ENCODE measurements around the gene HSPA12A. TPM values are rescaled to one million over a fixed set of nuclear protein-coding genes. Genes with fewer than 3 reads are reported as not detected.

Gene HSPA12A
- total RNA-seq, 5 donors from 2014 or later (not counting 1 experiment from before 2014, with no cell fraction given), result 0.26 to 0.89 (median 0.53) TPM

GRCh38 chr10:116766837-116767634 is 24.7 kb upstream of the HSPA12A start:
- no peaks in the 10 kb centered on the region for H3K36me3 Mint-ChIP-seq
- ATAC-seq (replicated peaks in 1 of 4) (no peak), DNase-seq (no peak)
- H3K4me3 ChIP-seq (ENCODE audit: control insufficient read depth in 1 of 2, extremely low read depth in 1 of 2, low read length in 1 of 2), result no peak overlapping the region
- H3K4me3 Mint-ChIP-seq, result no peak overlapping the region
- ChIA-PET CTCF (no interaction called here), POLR2A (no interaction called here)
- H3K4me1 Mint-ChIP-seq, result peaks cover 0 to 12% (median 4%) of the 10 kb centered on the region in 3 donors
- H3K9me3 Mint-ChIP-seq, result no peaks in the 10 kb centered on the region
- H3K27me3 Mint-ChIP-seq, result peaks cover 44 to 47% of the 10 kb centered on the region in 2 donors
- peaks cover 2 to 65% of the 10 kb centered on the region in 2 experiments for H3K27me3 ChIP-seq (replicated peaks in 1 of 2; ENCODE audit: control insufficient read depth in 2 of 2, extremely low read depth in 1 of 2, insufficient read depth in 2 of 2, low read length in 1 of 2)
- no peaks in the 10 kb centered on the region for H3K9me3 ChIP-seq
- no peaks in the 10 kb centered on the region for H3K4me1 ChIP-seq (ENCODE audit: control insufficient read depth in 1 of 2, extremely low read depth in 1 of 2, insufficient read depth in 2 of 2, low read length in 2 of 2)
- WGBS (ENCODE audit: insufficient coverage), result 29% methylated on average over 11 of the region's 13 CpGs
- no peak overlapping the region for H3K27ac Mint-ChIP-seq
- no peaks in the 10 kb centered on the region for H3K36me3 ChIP-seq (ENCODE audit: control insufficient read depth in 2 of 2, extremely low read depth in 1 of 2, insufficient read depth in 1 of 2, low read length in 1 of 2)
- no peak overlapping the region for H3K27ac ChIP-seq (ENCODE audit: low read length)

DNA sequence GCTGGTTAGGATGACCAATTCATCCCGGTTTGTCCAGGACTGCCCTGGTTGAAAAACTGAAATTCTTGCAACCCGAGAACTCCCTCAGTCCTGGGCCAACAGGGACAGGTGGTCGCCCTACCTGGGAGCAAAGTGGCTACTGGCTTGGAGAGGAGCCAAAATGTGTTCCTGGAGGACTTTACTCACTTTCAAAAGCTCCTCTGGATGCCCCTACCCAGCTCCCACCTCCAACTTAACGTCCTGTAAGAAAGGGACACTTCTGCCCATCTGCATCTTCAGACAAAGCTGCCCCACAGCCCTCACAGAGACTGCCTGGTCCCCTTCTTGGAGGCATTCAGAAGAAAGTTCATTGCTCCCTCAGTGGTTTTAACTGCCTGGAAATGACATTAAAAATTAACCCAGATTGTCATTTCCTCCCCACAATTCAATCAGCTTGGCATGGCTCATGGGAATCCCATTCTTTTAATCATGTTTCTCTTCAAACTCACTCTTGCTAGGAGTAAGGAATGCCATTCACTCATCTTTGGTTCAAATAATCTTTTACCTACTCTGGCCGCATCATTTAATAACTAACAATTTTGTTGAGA is 24.0 kb upstream of the HSPA12A start:
- Histone ChIP-seq H3K36me3 (ENCODE audit: control insufficient read depth in 2 of 2, extremely low read depth in 1 of 2, insufficient read depth in 1 of 2, low read length in 1 of 2) (no peaks in the 10 kb centered on the region), H3K9me3 (no peaks in the 10 kb centered on the region), H3K27me3 (replicated peaks in 1 of 2; ENCODE audit: control insufficient read depth in 2 of 2, extremely low read depth in 1 of 2, insufficient read depth in 2 of 2, low read length in 1 of 2) (peaks cover 2 to 62% of the 10 kb centered on the region in 2 experiments), H3K27ac (ENCODE audit: low read length) (no peak overlapping the region), H3K4me3 (ENCODE audit: control insufficient read depth in 1 of 2, extremely low read depth in 1 of 2, low read length in 1 of 2) (no peak overlapping the region), H3K4me1 (ENCODE audit: control insufficient read depth in 1 of 2, extremely low read depth in 1 of 2, insufficient read depth in 2 of 2, low read length in 2 of 2) (no peaks in the 10 kb centered on the region)
- ATAC-seq (replicated peaks in 1 of 4), result no peak
- POLR2A ChIA-PET, result no interaction called here
- 44% methylated on average over 4 of the region's 5 CpGs for WGBS (ENCODE audit: insufficient coverage)
- Mint-ChIP-seq H3K4me3 (no peak overlapping the region), H3K9me3 (no peaks in the 10 kb centered on the region), H3K36me3 (no peaks in the 10 kb centered on the region), H3K27me3 (peaks cover 45 to 48% of the 10 kb centered on the region in 2 donors), H3K27ac (no peak overlapping the region), H3K4me1 (peaks cover 0 to 12% (median 4%) of the 10 kb centered on the region in 3 donors)
- DNase-seq, result no peak
- CTCF ChIA-PET, result interaction anchor here in 1 of 2 donors (0.9 kb wide), 1 partner anchor 85 kb away, joined by 4 read pairs; no protein-coding TSS in a partner anchor

- Mint-ChIP-seq H3K27me3 (peaks cover 46 to 49% of the 10 kb centered on the region in 2 donors), H3K9me3 (no peaks in the 10 kb centered on the region), H3K4me1 (peaks cover 0 to 12% (median 4%) of the 10 kb centered on the region in 3 donors), H3K27ac (no peak overlapping the region), H3K36me3 (no peaks in the 10 kb centered on the region), H3K4me3 (no peak overlapping the region)
- ChIA-PET POLR2A (no interaction called here), CTCF (interaction anchor here in 1 of 2 donors (0.6 to 1.3 kb wide), 4 partner anchors 22 to 103 kb away, joined by 3 to 4 read pairs (median 3); no protein-coding TSS in a partner anchor)
- Histone ChIP-seq H3K4me1 (ENCODE audit: control insufficient read depth in 1 of 2, extremely low read depth in 1 of 2, insufficient read depth in 2 of 2, low read length in 2 of 2) (no peaks in the 10 kb centered on the region), H3K27me3 (replicated peaks in 1 of 2; ENCODE audit: control insufficient read depth in 2 of 2, extremely low read depth in 1 of 2, insufficient read depth in 2 of 2, low read length in 1 of 2) (peaks cover 2 to 57% of the 10 kb centered on the region in 2 experiments), H3K27ac (ENCODE audit: low read length) (no peak overlapping the region), H3K9me3 (no peaks in the 10 kb centered on the region), H3K36me3 (ENCODE audit: control insufficient read depth in 2 of 2, extremely low read depth in 1 of 2, insufficient read depth in 1 of 2, low read length in 1 of 2) (no peaks in the 10 kb centered on the region), H3K4me3 (ENCODE audit: control insufficient read depth in 1 of 2, extremely low read depth in 1 of 2, low read length in 1 of 2) (no peak overlapping the region)
- 90% methylated on average over 5 of the region's 10 CpGs for WGBS (ENCODE audit: insufficient coverage)
- peak in 19 of 35 experiments; percentile 6 to 60 (median 25) for DNase-seq
- peak in 1 of 4 experiments; percentile 48 for ATAC-seq (replicated peaks in 1 of 4)
Observed at GRCh38 chr10:116765648-116766081, 23.3 kb upstream of the HSPA12A start.

- ATAC-seq (replicated peaks in 1 of 4) (no peak), DNase-seq (no peak)
- Mint-ChIP-seq H3K27ac (no peak overlapping the region), H3K36me3 (no peaks in the 10 kb centered on the region), H3K4me1 (peaks cover 0 to 6% (median 2%) of the 10 kb centered on the region in 3 donors), H3K27me3 (peaks cover 44 to 56% of the 10 kb centered on the region in 2 donors), H3K4me3 (no peak overlapping the region), H3K9me3 (no peaks in the 10 kb centered on the region)
- H3K27me3 ChIP-seq (replicated peaks in 1 of 2; ENCODE audit: control insufficient read depth in 2 of 2, extremely low read depth in 1 of 2, insufficient read depth in 2 of 2, low read length in 1 of 2), result peaks cover 2 to 50% of the 10 kb centered on the region in 2 experiments
- H3K4me3 ChIP-seq (ENCODE audit: control insufficient read depth in 1 of 2, extremely low read depth in 1 of 2, low read length in 1 of 2), result no peak overlapping the region
- ChIA-PET CTCF (interaction anchor here in 1 of 2 donors (0.6 to 1.3 kb wide), 3 partner anchors 21 to 102 kb away, joined by 3 read pairs; no protein-coding TSS in a partner anchor), POLR2A (no interaction called here)
- no peak overlapping the region for H3K27ac ChIP-seq (ENCODE audit: low read length)
- no peaks in the 10 kb centered on the region for H3K9me3 ChIP-seq
- no peaks in the 10 kb centered on the region for H3K4me1 ChIP-seq (ENCODE audit: control insufficient read depth in 1 of 2, extremely low read depth in 1 of 2, insufficient read depth in 2 of 2, low read length in 2 of 2)
- no peaks in the 10 kb centered on the region for H3K36me3 ChIP-seq (ENCODE audit: control insufficient read depth in 2 of 2, extremely low read depth in 1 of 2, insufficient read depth in 1 of 2, low read length in 1 of 2)
Observed at GRCh38 chr10:116764979-116765378, 22.6 kb upstream of the HSPA12A start.

GRCh38 chr10:116763440-116763839 is 21.1 kb upstream of the HSPA12A start:
- POLR2A ChIA-PET, result no interaction called here
- Mint-ChIP-seq H3K9me3 (peaks cover 0 to 6% (median 0%) of the 10 kb centered on the region in 3 donors), H3K27me3 (peaks cover 31 to 51% of the 10 kb centered on the region in 2 donors), H3K4me1 (no peaks in the 10 kb centered on the region), H3K27ac (no peak overlapping the region), H3K36me3 (no peaks in the 10 kb centered on the region), H3K4me3 (no peak overlapping the region)
- ATAC-seq (replicated peaks in 1 of 4), result no peak
- no peak for DNase-seq
- no peak overlapping the region for H3K4me3 ChIP-seq (ENCODE audit: control insufficient read depth in 1 of 2, extremely low read depth in 1 of 2, low read length in 1 of 2)
- no peaks in the 10 kb centered on the region for H3K4me1 ChIP-seq (ENCODE audit: control insufficient read depth in 1 of 2, extremely low read depth in 1 of 2, insufficient read depth in 2 of 2, low read length in 2 of 2)
- peaks cover 2 to 37% of the 10 kb centered on the region in 2 experiments for H3K27me3 ChIP-seq (replicated peaks in 1 of 2; ENCODE audit: control insufficient read depth in 2 of 2, extremely low read depth in 1 of 2, insufficient read depth in 2 of 2, low read length in 1 of 2)
- CTCF ChIA-PET, result interaction anchor here in 1 of 2 donors (0.7 to 1.0 kb wide), 2 partner anchors 17 to 71 kb away, joined by 3 read pairs; no protein-coding TSS in a partner anchor
- no peaks in the 10 kb centered on the region for H3K36me3 ChIP-seq (ENCODE audit: control insufficient read depth in 2 of 2, extremely low read depth in 1 of 2, insufficient read depth in 1 of 2, low read length in 1 of 2)
- H3K27ac ChIP-seq (ENCODE audit: low read length), result no peak overlapping the region
- 83% methylated on average over 1 of the region's 2 CpGs for WGBS (ENCODE audit: insufficient coverage)
- H3K9me3 ChIP-seq, result no peaks in the 10 kb centered on the region

- 70% methylated on average over 5 of the region's 5 CpGs for WGBS (ENCODE audit: insufficient coverage)
- H3K4me1 Mint-ChIP-seq, result no peaks in the 10 kb centered on the region
- H3K27me3 Mint-ChIP-seq, result peaks cover 25 to 50% of the 10 kb centered on the region in 2 donors
Observed at GRCh38 chr10:116761883-116762282, 19.5 kb upstream of the HSPA12A start.

More at GRCh38 chr10:116761883-116762282, 19.5 kb upstream of the HSPA12A start:
- Histone ChIP-seq H3K27me3 (replicated peaks in 1 of 2; ENCODE audit: control insufficient read depth in 2 of 2, extremely low read depth in 1 of 2, insufficient read depth in 2 of 2, low read length in 1 of 2) (peaks cover 2 to 28% of the 10 kb centered on the region in 2 experiments), H3K4me1 (ENCODE audit: control insufficient read depth in 1 of 2, extremely low read depth in 1 of 2, insufficient read depth in 2 of 2, low read length in 2 of 2) (no peaks in the 10 kb centered on the region), H3K27ac (ENCODE audit: low read length) (no peak overlapping the region), H3K9me3 (no peaks in the 10 kb centered on the region), H3K4me3 (ENCODE audit: control insufficient read depth in 1 of 2, extremely low read depth in 1 of 2, low read length in 1 of 2) (no peak overlapping the region), H3K36me3 (ENCODE audit: control insufficient read depth in 2 of 2, extremely low read depth in 1 of 2, insufficient read depth in 1 of 2, low read length in 1 of 2) (no peaks in the 10 kb centered on the region)
- ChIA-PET POLR2A (no interaction called here), CTCF (no interaction called here)
- no peak overlapping the region for H3K27ac Mint-ChIP-seq
- no peaks in the 10 kb centered on the region for H3K36me3 Mint-ChIP-seq
- H3K4me3 Mint-ChIP-seq, result no peak overlapping the region
- ATAC-seq (replicated peaks in 1 of 4) (no peak), DNase-seq (no peak)
- peaks cover 0 to 6% (median 0%) of the 10 kb centered on the region in 3 donors for H3K9me3 Mint-ChIP-seq
